Measurements from ENCODE around the gene RAB20. TPM values are rescaled to one million over a fixed set of nuclear protein-coding genes. Genes with fewer than 3 reads are reported as not detected.

Gene RAB20
- total and polyA plus RNA-seq, 4 donors, result 35.8 to 118 (median 45.4) TPM

- WGBS, 2 donors, result 25 to 35% methylated on average over 5 of the region's 5 CpGs
- Histone ChIP-seq H3K27ac (ENCODE audit: low read depth in 1 of 2, low read length in 1 of 2) (peak overlapping the region in 1 of 2 donors; percentile 55), H3K36me3 (ENCODE audit: control insufficient read depth in 4 of 4, insufficient read depth in 4 of 4, low read length in 4 of 4) (peaks cover 0 to 4% (median 0%) of the 10 kb centered on the region in 4 donors), H3K4me1 (ENCODE audit: control insufficient read depth in 5 of 5, insufficient read depth in 5 of 5, low read length in 5 of 5) (peaks cover 7 to 12% (median 9%) of the 10 kb centered on the region in 5 donors), H3K9me3 (ENCODE audit: control insufficient read depth in 4 of 4, insufficient read depth in 3 of 4, low read length in 3 of 4) (no peaks in the 10 kb centered on the region), H3K9ac (ENCODE audit: insufficient read depth in 1 of 2, low read length in 2 of 2) (no peak overlapping the region), H3K4me3 (no peak overlapping the region), H3K27me3 (ENCODE audit: control insufficient read depth in 3 of 3, insufficient read depth in 3 of 3, low read length in 2 of 3) (no peaks in the 10 kb centered on the region)
- ATAC-seq (ENCODE audit: insufficient read depth, low FRiP score) (no peak), DNase-seq (peak in 1 of 3 donors; percentile 56)
- TF ChIP-seq CTCF (IDR thresholded peaks at IDR 0.05; ENCODE audit: control extremely low read depth, extremely low read depth), result no peak
These were observed 22.9 kb downstream of the RAB20 start for GRCh38 chr13:110538632-110539031.

- H3K9ac ChIP-seq (ENCODE audit: insufficient read depth in 1 of 2, low read length in 2 of 2), result no peak overlapping the region
- no peak for TF ChIP-seq CTCF (IDR thresholded peaks at IDR 0.05; ENCODE audit: control extremely low read depth, extremely low read depth)
- peaks cover under 1 to 13% (median 3%) of the 10 kb centered on the region in 5 donors for H3K4me1 ChIP-seq (ENCODE audit: control insufficient read depth in 5 of 5, insufficient read depth in 5 of 5, low read length in 5 of 5)
- peak in 2 of 3 donors; percentile 22 to 39 for DNase-seq
- no peaks in the 10 kb centered on the region for H3K27me3 ChIP-seq (ENCODE audit: control insufficient read depth in 3 of 3, insufficient read depth in 3 of 3, low read length in 2 of 3)
- 55 to 72% methylated on average over 18 of the region's 18 CpGs for WGBS, 2 donors
- H3K4me3 ChIP-seq, result no peak overlapping the region
- no peaks in the 10 kb centered on the region for H3K9me3 ChIP-seq (ENCODE audit: control insufficient read depth in 4 of 4, insufficient read depth in 3 of 4, low read length in 3 of 4)
- peak; percentile 70 for ATAC-seq (ENCODE audit: insufficient read depth, low FRiP score)
- H3K36me3 ChIP-seq (ENCODE audit: control insufficient read depth in 4 of 4, insufficient read depth in 4 of 4, low read length in 4 of 4), result peaks cover 0 to 3% (median 0%) of the 10 kb centered on the region in 4 donors
- H3K27ac ChIP-seq (ENCODE audit: low read depth in 1 of 2, low read length in 1 of 2), result peak overlapping the region in 1 of 2 donors; percentile 26
These were observed 25.4 kb downstream of the RAB20 start for GRCh38 chr13:110536006-110536693.

GRCh38 chr13:110535526-110535925 lies 26.0 kb downstream of the RAB20 start:
- no peak for TF ChIP-seq CTCF (IDR thresholded peaks at IDR 0.05; ENCODE audit: control extremely low read depth, extremely low read depth)
- WGBS, 2 donors, result 96 to 98% methylated on average over 11 of the region's 11 CpGs
- H3K4me1 ChIP-seq (ENCODE audit: control insufficient read depth in 5 of 5, insufficient read depth in 5 of 5, low read length in 5 of 5), result peaks cover 0 to 12% (median 0%) of the 10 kb centered on the region in 5 donors
- no peak overlapping the region for H3K9ac ChIP-seq (ENCODE audit: insufficient read depth in 1 of 2, low read length in 2 of 2)
- ATAC-seq (ENCODE audit: insufficient read depth, low FRiP score) (no peak), DNase-seq (no peak)
- H3K4me3 ChIP-seq, result no peak overlapping the region
- H3K27ac ChIP-seq (ENCODE audit: low read depth in 1 of 2, low read length in 1 of 2), result no peak overlapping the region
- H3K9me3 ChIP-seq (ENCODE audit: control insufficient read depth in 4 of 4, insufficient read depth in 3 of 4, low read length in 3 of 4), result no peaks in the 10 kb centered on the region
- H3K36me3 ChIP-seq (ENCODE audit: control insufficient read depth in 4 of 4, insufficient read depth in 4 of 4, low read length in 4 of 4), result peaks cover 0 to 3% (median 0%) of the 10 kb centered on the region in 4 donors
- H3K27me3 ChIP-seq (ENCODE audit: control insufficient read depth in 3 of 3, insufficient read depth in 3 of 3, low read length in 2 of 3), result no peaks in the 10 kb centered on the region

Measured in lung (tissue), 12 donors.